ENCODE measurements around the gene HAPSTR1. TPM values are rescaled to one million over a fixed set of nuclear protein-coding genes. Genes with fewer than 3 reads are reported as not detected.

Gene HAPSTR1
- total RNA-seq, 6 experiments from 2014 or later: 65.0 to 77.4 (median 72.0) TPM

GRCh38 chr16:9054460-9054859 is 37.0 kb upstream of the HAPSTR1 start:
- Mint-ChIP-seq H3K36me3 (ENCODE audit: low read depth) (peaks cover 4% of the 10 kb centered on the region), H3K9me3 (no peaks in the 10 kb centered on the region), H3K27ac (peak overlapping the region; percentile 74; the same call in 1 of the 2 replicates), H3K27me3 (ENCODE audit: insufficient read depth) (peaks cover 2% of the 10 kb centered on the region; the same call in 1 of the 2 replicates), H3K4me3 (peak overlapping the region; percentile 64), H3K4me1 (ENCODE audit: low read depth) (peaks cover 41% of the 10 kb centered on the region)
- TF ChIP-seq CTCF (IDR thresholded peaks at IDR 0.05): no peak
- DNase-seq: peak; percentile 52

DNA sequence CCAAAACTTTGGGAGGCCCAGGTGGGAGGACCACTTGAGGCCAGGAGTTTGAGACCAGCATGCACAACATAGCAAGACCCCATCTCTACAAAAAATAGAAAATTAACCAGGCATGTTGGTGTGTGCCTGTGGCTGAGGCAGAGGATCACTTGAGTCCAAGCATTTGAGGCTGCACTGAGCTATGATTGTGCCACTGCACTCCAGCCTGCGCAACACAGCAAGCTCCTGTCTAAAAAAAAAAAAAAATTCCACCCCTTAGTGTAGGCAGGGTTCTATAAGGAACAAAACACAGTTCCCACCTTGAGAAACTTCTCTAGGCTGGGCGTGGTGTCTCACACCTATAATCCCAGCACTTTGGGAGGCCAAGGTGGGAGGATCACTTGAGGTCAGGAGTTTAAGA is 36.3 kb upstream of the HAPSTR1 start:
- H3K4me1 Mint-ChIP-seq (ENCODE audit: low read depth): peaks cover 39% of the 10 kb centered on the region
- no peaks in the 10 kb centered on the region for H3K9me3 Mint-ChIP-seq
- peaks cover 4% of the 10 kb centered on the region for H3K36me3 Mint-ChIP-seq (ENCODE audit: low read depth)
- no peak for TF ChIP-seq CTCF (IDR thresholded peaks at IDR 0.05)
- H3K27me3 Mint-ChIP-seq (ENCODE audit: insufficient read depth): peaks cover 2% of the 10 kb centered on the region; the same call in 1 of the 2 replicates
- no peak overlapping the region for H3K4me3 Mint-ChIP-seq
- H3K27ac Mint-ChIP-seq: peak overlapping the region; percentile 41
- no peak for DNase-seq

DNA sequence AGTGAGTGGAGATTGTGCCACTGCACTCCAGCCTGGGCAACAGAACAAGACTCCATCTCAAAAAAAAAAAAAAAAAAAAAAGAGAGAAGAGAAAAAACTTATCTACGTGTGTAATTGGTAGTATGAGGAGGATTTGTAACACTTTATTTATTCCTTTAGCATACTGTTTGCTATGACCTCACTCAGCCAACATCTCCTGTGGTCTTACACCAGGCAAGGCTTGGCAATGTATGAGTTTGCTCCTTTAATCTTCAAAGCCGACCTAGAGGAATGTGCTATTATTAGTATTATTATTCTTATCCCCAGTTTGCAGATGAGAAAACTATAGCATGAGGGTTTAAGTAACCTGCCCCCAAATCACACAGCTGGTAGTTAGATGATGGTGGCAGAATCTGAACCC is 35.8 kb upstream of the HAPSTR1 start:
- peaks cover 2% of the 10 kb centered on the region; the same call in 1 of the 2 replicates for H3K27me3 Mint-ChIP-seq (ENCODE audit: insufficient read depth)
- peaks cover 41% of the 10 kb centered on the region for H3K4me1 Mint-ChIP-seq (ENCODE audit: low read depth)
- DNase-seq: peak; percentile 65
- H3K27ac Mint-ChIP-seq: peak overlapping the region; percentile 41; the same call in 1 of the 2 replicates
- H3K36me3 Mint-ChIP-seq (ENCODE audit: low read depth): peaks cover 4% of the 10 kb centered on the region
- no peak overlapping the region for H3K4me3 Mint-ChIP-seq
- TF ChIP-seq CTCF (IDR thresholded peaks at IDR 0.05): no peak
- no peaks in the 10 kb centered on the region for H3K9me3 Mint-ChIP-seq

DNA sequence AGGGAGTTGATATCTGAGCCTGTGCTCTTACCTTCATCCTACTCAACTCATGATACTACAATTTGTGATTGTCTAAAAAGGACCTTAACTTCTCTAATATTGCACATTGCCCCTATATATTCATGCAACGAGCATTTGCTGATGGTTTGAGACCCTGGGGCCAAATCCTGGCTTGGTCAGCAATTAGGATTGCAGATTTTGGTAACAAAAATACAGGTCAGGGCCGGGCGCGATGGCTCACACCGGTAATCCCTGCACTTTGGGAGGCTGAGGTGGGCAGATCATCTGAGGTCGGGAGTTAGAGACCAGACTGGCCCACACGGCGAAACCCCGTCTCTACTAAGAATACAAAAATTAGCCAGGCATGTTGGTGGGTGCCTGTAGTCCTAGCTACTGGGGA is 35.4 kb upstream of the HAPSTR1 start:
- H3K27me3 Mint-ChIP-seq (ENCODE audit: insufficient read depth): peaks cover 2% of the 10 kb centered on the region; the same call in 1 of the 2 replicates
- TF ChIP-seq CTCF (IDR thresholded peaks at IDR 0.05): no peak
- DNase-seq: no peak
- H3K4me1 Mint-ChIP-seq (ENCODE audit: low read depth): peaks cover 45% of the 10 kb centered on the region
- H3K4me3 Mint-ChIP-seq: no peak overlapping the region
- peak overlapping the region; percentile 41; the same call in 1 of the 2 replicates for H3K27ac Mint-ChIP-seq
- peaks cover 4% of the 10 kb centered on the region for H3K36me3 Mint-ChIP-seq (ENCODE audit: low read depth)
- H3K9me3 Mint-ChIP-seq: no peaks in the 10 kb centered on the region

DNA sequence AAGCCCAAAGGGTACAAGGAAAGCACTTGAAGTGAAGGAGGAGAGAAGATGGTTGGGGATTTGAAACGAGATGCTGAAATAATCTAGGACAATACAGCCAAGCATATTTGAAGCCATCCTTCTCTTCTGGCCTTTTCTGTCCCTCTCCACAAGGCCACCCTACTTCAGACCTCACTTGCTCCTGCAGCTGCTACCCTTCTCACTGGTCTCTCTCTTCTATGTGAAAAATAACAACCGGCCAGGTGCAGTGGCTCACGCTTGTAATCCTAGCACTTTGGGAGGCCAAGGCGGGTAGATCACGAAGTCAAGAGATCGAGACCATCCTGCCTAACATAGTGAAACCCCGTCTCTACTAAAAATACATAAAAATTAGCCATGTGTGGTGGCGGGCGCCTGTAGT is 33.2 kb upstream of the HAPSTR1 start:
- Mint-ChIP-seq H3K4me1 (ENCODE audit: low read depth) (peaks cover 47% of the 10 kb centered on the region), H3K4me3 (no peak overlapping the region), H3K27me3 (ENCODE audit: insufficient read depth) (peaks cover 2% of the 10 kb centered on the region; the same call in 1 of the 2 replicates), H3K27ac (no peak overlapping the region), H3K36me3 (ENCODE audit: low read depth) (peaks cover 4% of the 10 kb centered on the region), H3K9me3 (no peaks in the 10 kb centered on the region)
- DNase-seq: no peak
- no peak for TF ChIP-seq CTCF (IDR thresholded peaks at IDR 0.05)

GRCh38 chr16:9060225-9060624 is 31.2 kb upstream of the HAPSTR1 start:
- no peak for DNase-seq
- Mint-ChIP-seq H3K27me3 (ENCODE audit: insufficient read depth) (peaks cover 2% of the 10 kb centered on the region; the same call in 1 of the 2 replicates), H3K4me1 (ENCODE audit: low read depth) (peaks cover 31% of the 10 kb centered on the region), H3K27ac (no peak overlapping the region), H3K9me3 (no peaks in the 10 kb centered on the region), H3K4me3 (no peak overlapping the region), H3K36me3 (ENCODE audit: low read depth) (no peaks in the 10 kb centered on the region)
- no peak for TF ChIP-seq CTCF (IDR thresholded peaks at IDR 0.05)

Measured in HFFc6 (cell line).